ENCODE data around the gene VIT.

Gene VIT

DNA sequence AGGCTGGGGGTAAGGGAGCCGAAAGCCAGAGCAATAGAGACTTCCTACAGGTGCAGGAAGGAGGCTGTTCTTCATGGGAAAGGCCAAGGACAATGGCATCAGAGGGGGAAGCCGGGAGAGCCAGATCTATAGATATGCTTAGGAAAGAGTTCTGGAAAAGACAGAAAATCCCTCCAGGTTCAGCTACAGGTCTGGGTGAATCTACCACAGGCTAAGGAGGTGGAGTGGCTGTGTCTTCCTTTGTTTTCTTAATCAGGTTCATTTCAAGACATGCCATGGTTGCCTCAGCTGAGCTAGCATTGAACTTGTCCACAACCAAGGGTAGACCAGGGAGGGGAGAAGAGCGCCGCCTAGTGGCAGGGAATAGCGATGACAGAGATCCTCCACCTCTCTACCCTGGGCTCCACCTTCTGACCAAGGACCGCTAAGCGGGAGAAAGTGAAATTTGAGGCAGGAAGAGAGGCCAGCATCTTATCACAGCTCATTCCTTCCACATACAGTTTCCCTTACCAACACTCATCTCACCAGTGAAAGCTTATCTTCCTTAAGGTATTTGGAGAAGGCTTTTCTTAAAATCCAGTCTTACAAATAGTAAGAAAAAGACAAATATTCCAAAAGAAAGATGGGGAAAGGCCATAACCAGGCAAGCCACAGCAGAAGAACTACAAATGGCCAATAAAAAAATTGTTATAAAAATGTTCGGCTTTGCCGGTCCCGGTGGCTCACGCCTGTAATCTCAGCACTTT lies 74.2 kb downstream of the VIT start:
- DNase-seq, result peak; percentile 13 to 54

DNA sequence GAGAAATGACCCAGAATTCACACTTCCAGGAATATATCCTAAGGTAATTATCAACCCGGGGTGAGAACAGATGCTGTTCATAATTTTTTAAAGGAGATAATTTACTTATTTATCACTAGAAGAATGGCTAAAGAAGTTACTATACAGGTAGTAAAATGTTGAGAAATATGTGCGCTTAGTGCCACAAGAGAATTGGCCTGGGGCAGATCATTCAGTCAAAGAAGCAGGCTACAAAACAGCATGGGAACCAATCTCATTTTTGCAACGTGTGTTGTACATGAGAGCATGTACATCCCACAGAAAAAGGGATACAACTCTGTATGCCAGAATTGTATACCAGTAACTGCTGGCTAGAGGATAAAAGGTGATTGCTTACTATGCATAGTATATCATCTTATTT lies 75.2 kb downstream of the VIT start:
- DNase-seq, result no peak

- no peak for DNase-seq
Observed at GRCh38 chr2:36773947-36774346, 77.4 kb downstream of the VIT start.

- DNase-seq, result no peak
Observed at GRCh38 chr2:36775261-36775660, 78.8 kb downstream of the VIT start.

DNA sequence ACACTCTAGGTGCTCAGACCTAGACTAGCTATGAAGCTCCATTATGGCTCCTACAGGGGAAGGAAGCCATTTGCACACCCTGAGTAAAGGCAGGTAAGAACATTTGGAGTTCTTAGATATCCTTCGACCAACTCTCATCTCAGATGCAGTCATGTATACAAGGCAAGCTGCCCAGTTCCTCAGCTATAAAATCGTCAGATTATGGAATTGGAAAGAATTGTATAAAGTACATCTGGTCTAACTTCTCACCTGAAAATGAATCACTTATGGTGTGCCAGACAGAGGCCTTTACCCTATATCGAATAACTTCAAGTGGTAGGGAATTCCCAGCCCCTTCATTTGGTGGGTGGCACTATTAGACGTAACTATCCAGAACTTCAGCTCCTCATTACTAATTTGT lies 79.3 kb downstream of the VIT start:
- no peak for DNase-seq

- DNase-seq, result no peak
Observed at GRCh38 chr2:36777272-36777671, 80.8 kb downstream of the VIT start.

- DNase-seq, result no peak
Observed at GRCh38 chr2:36777788-36778187, 81.3 kb downstream of the VIT start.

- no peak for DNase-seq
Observed at GRCh38 chr2:36779462-36779861, 83.0 kb downstream of the VIT start.

- DNase-seq, result peak; percentile 27 to 67
Observed at GRCh38 chr2:36780231-36780839, 83.8 kb downstream of the VIT start.

DNA sequence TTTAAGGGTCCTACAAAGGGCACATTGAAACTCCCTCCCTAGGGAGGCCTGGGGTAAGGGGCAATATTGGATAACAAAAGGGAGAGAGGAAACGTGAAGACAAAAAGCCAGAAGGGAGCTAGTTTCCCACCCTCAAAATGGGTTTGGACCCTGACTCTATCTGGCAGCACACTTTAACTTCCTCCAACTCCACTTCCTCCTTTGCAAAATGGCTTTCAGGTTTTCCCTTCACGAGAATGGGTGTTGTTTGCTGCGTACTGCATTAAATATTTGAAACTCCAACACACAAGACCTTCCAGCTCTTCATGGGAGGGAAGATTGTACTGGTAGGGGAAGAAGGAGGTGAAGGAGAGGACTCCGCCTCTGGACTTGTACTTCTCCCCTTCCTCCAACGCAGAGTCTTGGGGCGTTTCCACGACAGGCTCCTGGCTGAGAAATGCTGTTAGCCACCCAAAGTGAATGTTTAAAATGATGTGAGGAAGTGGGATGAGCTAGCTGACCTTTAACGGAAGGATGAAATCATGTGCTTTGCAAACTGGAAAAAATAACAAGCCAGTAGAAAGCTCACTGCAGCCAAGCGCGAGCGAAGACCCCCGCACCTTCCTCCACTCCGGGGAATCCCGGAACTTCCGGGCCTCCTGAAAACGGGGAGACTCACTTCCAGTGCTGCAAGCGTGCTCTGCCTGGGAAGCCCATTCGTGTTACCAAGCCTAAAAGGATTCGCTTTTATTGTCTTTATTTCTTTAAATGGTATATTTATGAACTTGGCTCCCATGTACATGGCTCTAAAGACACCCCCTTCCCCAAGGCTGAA lies 85.6 kb downstream of the VIT start:
- DNase-seq, result no peak

DNA sequence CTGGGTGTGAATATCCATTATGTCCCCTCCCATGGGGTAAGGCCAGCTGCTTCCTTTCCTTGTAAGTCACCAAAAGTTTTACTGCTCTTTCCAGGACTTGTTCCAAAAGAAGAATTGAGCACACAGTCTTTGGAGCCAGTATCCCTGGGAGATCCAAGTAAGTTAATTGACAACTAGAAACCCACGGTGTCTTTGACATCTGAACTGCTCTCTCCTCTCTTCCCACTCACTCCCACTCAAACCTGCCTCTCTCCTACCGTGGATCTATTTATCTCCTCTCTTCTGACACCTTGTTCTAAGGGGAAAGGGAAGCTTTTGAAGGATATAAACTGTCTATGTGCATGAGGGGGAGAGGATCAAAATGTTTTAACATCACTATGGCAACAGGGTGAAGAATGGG lies 86.7 kb downstream of the VIT start:
- DNase-seq, result no peak

DNA sequence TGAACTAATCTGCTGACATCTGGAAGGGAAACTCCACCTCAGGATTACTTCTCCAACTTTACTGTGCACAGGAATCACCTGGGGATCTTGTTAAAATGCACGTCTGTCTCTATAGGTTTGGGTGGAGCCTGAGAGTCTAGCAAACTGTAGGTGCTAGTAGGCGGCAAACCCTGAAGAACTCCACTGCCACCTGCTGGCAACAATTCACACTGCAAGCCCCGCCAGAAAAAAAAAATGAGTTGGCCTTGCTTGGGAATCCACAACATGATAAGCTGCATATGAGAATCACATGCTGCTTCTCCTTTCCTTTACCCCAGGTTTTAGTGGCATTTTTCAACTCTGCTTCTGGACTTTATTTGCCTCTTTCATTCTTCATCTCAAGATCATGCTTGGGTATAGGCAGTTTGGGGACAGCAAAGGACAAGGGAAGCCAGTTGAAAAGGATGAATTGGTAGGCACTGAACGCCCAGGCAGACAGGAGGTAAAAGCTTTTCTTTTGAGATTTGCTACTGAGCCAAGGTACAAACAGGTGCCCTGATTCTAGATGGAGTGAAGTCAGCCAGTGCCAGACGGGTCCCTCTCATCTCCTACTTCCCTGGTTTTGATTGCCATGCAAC lies 88.8 kb downstream of the VIT start:
- peak; percentile 48 to 67 for DNase-seq

- DNase-seq, result no peak
Observed at GRCh38 chr2:36789181-36789804, 92.8 kb downstream of the VIT start.

DNA sequence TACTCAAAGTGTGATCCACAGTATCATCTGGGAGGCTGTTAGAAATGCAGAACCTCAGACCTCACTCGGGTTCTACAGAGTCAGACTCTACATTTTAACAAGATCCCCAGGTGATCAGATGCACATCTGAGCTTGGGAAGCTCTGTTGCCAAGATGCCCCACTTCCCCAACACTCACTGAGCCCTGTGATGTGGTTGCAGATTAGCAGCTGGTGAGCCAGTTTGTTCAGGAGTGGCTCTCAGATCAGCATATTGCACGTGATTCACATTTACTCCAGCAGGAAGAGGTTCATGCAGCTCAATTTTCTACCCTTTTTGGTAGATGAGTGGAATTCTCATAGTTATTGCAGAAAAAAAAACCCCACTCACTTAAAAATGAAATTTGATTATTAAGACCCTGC lies 96.4 kb downstream of the VIT start:
- DNase-seq, result no peak

- no peak for DNase-seq
Observed at GRCh38 chr2:36797324-36798070, 101.0 kb downstream of the VIT start.

GRCh38 chr2:36798724-36799123 lies 102.2 kb downstream of the VIT start:
- no peak for DNase-seq

DNA sequence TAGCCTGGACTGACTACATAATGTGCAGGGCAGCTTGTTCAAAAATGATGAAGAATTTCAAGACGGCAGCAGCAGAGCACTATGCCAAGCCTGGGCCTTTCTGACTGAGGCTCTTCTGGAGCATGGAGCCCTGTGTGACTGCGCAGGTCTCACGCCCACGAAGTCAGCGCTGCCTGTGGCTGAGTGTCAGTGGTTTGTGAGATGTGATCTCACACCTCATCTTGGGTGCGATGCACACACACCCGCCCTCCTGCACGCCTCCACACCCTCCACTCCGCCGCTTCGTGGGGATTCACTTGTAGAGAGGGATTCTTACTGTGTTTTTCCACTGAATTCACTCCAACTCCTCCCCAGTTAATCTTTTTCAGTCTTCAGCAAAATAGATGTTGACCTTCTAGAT lies 103.9 kb downstream of the VIT start:
- no peak for DNase-seq

DNA sequence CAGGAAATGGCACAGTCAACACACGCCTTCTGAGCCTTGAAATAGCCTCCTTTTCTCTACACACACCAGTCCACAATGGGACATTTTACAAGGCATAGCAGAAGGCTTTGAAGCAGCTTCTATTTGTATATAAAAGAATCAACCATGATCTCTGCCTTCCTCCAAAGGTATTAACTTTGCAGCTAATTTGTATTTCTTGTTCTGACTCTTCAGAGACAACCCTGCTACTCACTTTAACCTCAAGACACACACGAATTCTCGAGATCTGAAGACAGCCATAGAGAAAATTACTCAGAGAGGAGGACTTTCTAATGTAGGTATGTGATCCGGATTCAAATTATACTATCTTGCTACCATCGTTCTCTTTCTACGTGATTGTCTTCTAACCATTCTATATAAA lies 104.6 kb downstream of the VIT start:
- no peak for DNase-seq

- DNase-seq, result no peak
Observed at GRCh38 chr2:36802952-36803351, 106.4 kb downstream of the VIT start.

DNA sequence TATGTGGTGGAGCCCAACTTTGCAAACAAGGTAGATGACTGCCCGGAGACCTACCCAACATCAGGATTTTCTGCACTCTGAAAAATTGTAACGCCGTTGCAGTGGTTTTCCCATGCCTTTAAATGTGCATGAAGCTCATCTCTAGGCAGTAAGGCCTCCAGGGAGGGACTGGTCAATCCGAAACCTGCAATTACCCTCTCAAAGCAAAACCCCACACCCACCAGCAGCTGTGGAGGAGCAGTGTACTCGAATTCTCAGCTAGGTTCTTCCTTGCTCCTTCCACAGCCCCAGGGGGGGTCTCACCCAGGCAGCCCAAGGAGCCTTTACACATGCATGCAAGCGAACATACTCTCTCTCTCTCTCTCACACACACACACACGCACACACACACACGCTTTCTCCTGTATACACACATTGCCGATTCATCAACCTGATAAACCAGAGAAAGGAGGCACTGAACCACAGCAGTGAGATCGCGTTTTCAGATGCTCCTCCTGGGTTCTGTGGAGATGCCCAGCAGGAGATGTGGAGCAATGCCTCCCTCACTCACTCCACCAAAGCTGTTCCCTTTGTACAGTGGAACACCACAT lies 109.2 kb downstream of the VIT start:
- no peak for DNase-seq

GRCh38 chr2:36807223-36807886 lies 110.8 kb downstream of the VIT start:
- no peak for DNase-seq

Data from NCI-H526 (cell line).